Karpas-422 (cell line): Measurements from ENCODE around the gene OR2AT4. TPM values are rescaled to one million over a fixed set of nuclear protein-coding genes. Genes with fewer than 3 reads are reported as not detected.
"Not testable (repeated sequence)": the region's sequence is repeated elsewhere in the genome, so short reads cannot be mapped to it uniquely, and the experiment has no call there.

Source experiments
- DNase-seq: peaks from one replicate; pipeline ENCODE4 v3.0.0-alpha.2; 2015
- H2AFZ ChIP-seq: fragments of 200-600 bp; sonication (generic); 2 replicates; pipeline ENCODE4 v1.6.1; 2014; ENCODE audit warnings: antibody characterized with exemption, low read length, mixed read lengths
- H3K27ac ChIP-seq: fragments of 200-600 bp; sonication (generic); 2 replicates; pipeline ENCODE4 v1.5.1; 2014; ENCODE audit warnings: mild to moderate bottlenecking, low read length, moderate library complexity
- H3K27me3 ChIP-seq: fragments of 200-600 bp; sonication (generic); 2 replicates; pipeline ENCODE4 v1.6.1; 2014; ENCODE audit warnings: low read length, mixed read lengths
- H3K36me3 ChIP-seq: fragments of 200-600 bp; sonication (generic); 2 replicates; pipeline ENCODE4 v1.6.1; 2014; ENCODE audit warnings: low read length, mixed read lengths; ENCODE audit not compliant: insufficient read depth
- H3K4me1 ChIP-seq: fragments of 200-600 bp; sonication (generic); 2 replicates; pipeline ENCODE4 v1.6.1; 2014; ENCODE audit warnings: mild to moderate bottlenecking, low read length, mixed read lengths
- H3K4me2 ChIP-seq: fragments of 200-600 bp; sonication (generic); 2 replicates; pipeline ENCODE4 v1.6.1; 2014; ENCODE audit warnings: low read length, low read depth, mild to moderate bottlenecking; ENCODE audit not compliant: poor library complexity, severe bottlenecking
- H3K4me3 ChIP-seq: fragments of 200-600 bp; sonication (generic); 2 replicates; pipeline ENCODE4 v1.5.1; 2014; ENCODE audit warnings: mild to moderate bottlenecking, antibody characterized with exemption, low read length, mixed read lengths
- H3K79me2 ChIP-seq: fragments of 200-600 bp; sonication (generic); 2 replicates; pipeline ENCODE4 v1.6.1; 2014; ENCODE audit warnings: mild to moderate bottlenecking, low read length, mixed read lengths
- H3K9ac ChIP-seq: fragments of 200-600 bp; sonication (generic); 2 replicates; pipeline ENCODE4 v1.6.0; 2014; ENCODE audit warnings: low read length
- H3K9me2 ChIP-seq: fragments of 200-600 bp; sonication (generic), shearing (Covaris generic); replicated peaks from 2 replicates; pipeline ENCODE4 v1.6.0; 2014; ENCODE audit warnings: mild to moderate bottlenecking, low read length, moderate library complexity; ENCODE audit not compliant: insufficient read depth
- H3K9me3 ChIP-seq: fragments of 300-700, 200-600 bp; sonication (generic); 2 replicates; pipeline ENCODE4 v1.6.1; 2014; ENCODE audit warnings: low read length, mixed read lengths
- H4K20me1 ChIP-seq: fragments of 200-600 bp; sonication (generic); 2 replicates; pipeline ENCODE4 v1.6.1; 2014; ENCODE audit warnings: mild to moderate bottlenecking, antibody characterized with exemption, low read length, low read depth; ENCODE audit not compliant: insufficient read depth
- total RNA-seq: library from RNA; depleted of rRNA; stranded (reverse); fragments of >200 nt; shearing (Covaris generic); gene quantifications from 2 replicates; pipeline ENCODE4 v1.2.3, GENCODE V29; 2014; ENCODE audit warnings: low replicate concordance

The OR2AT4 gene
- total RNA-seq, 1 experiment from 2014 or later: 0.04 TPM

- Histone ChIP-seq H3K27me3 (0 out of 2 replicates have a peak, but pooled peaks cover 3% of the 10 kb centered on the region), H3K36me3 (no peaks in the 10 kb centered on the region), H3K9me3 (no peaks in the 10 kb centered on the region), H2AFZ (no peak overlapping the region), H4K20me1 (no peaks in the 10 kb centered on the region), H3K4me2 (no peak overlapping the region), H3K4me3 (no peak overlapping the region), H3K9ac (no peak overlapping the region), H3K9me2 (no peaks in the 10 kb centered on the region), H3K27ac (no peak overlapping the region), H3K79me2 (no peaks in the 10 kb centered on the region), H3K4me1 (no peaks in the 10 kb centered on the region)
- no peak for DNase-seq
These were observed 16.4 kb upstream of the OR2AT4 start for GRCh38 chr11:75113030-75113429.

GRCh38 chr11:75112200-75112599, 15.5 kb upstream of the OR2AT4 start:
- H3K4me1 ChIP-seq: no peaks in the 10 kb centered on the region
- no peak overlapping the region for H2AFZ ChIP-seq
- no peaks in the 10 kb centered on the region for H4K20me1 ChIP-seq
- no peaks in the 10 kb centered on the region for H3K9me2 ChIP-seq
- no peak overlapping the region for H3K4me3 ChIP-seq
- H3K36me3 ChIP-seq: no peaks in the 10 kb centered on the region
- no peak for DNase-seq
- H3K27ac ChIP-seq: no peak overlapping the region
- no peak overlapping the region for H3K9ac ChIP-seq
- H3K27me3 ChIP-seq: 0 out of 2 replicates have a peak, but pooled peaks cover 3% of the 10 kb centered on the region
- H3K79me2 ChIP-seq: no peaks in the 10 kb centered on the region
- no peaks in the 10 kb centered on the region for H3K9me3 ChIP-seq
- no peak overlapping the region for H3K4me2 ChIP-seq

GRCh38 chr11:75107187-75107586, 10.5 kb upstream of the OR2AT4 start:
- H3K36me3 ChIP-seq: no peaks in the 10 kb centered on the region
- no peak overlapping the region for H3K4me2 ChIP-seq
- H4K20me1 ChIP-seq: no peaks in the 10 kb centered on the region
- no peak overlapping the region for H2AFZ ChIP-seq
- no peak overlapping the region for H3K27ac ChIP-seq
- no peaks in the 10 kb centered on the region for H3K9me3 ChIP-seq
- no peak for DNase-seq
- 0 out of 2 replicates have a peak, but pooled peaks cover 3% of the 10 kb centered on the region for H3K27me3 ChIP-seq
- no peaks in the 10 kb centered on the region for H3K9me2 ChIP-seq
- no peaks in the 10 kb centered on the region for H3K79me2 ChIP-seq
- no peak overlapping the region for H3K9ac ChIP-seq
- peaks cover 4% of the 10 kb centered on the region for H3K4me1 ChIP-seq
- no peak overlapping the region for H3K4me3 ChIP-seq

GRCh38 chr11:75105967-75106681, 9.4 kb upstream of the OR2AT4 start:
- H3K9me3 ChIP-seq, H3K27me3 ChIP-seq, H3K79me2 ChIP-seq, H3K36me3 ChIP-seq, H3K9me2 ChIP-seq, H3K9ac ChIP-seq, DNase-seq, H3K4me2 ChIP-seq, H3K4me3 ChIP-seq, H3K4me1 ChIP-seq, H4K20me1 ChIP-seq, H3K27ac ChIP-seq, H2AFZ ChIP-seq: not testable (repeated sequence)

- Histone ChIP-seq H3K4me3 (no peak overlapping the region), H3K79me2 (no peaks in the 10 kb centered on the region), H3K9me3 (no peaks in the 10 kb centered on the region), H3K27ac (no peak overlapping the region), H3K4me1 (peaks cover 4% of the 10 kb centered on the region), H3K36me3 (no peaks in the 10 kb centered on the region), H3K9me2 (no peaks in the 10 kb centered on the region), H3K27me3 (0 out of 2 replicates have a peak, but pooled peaks cover 3% of the 10 kb centered on the region), H3K4me2 (no peak overlapping the region), H4K20me1 (no peaks in the 10 kb centered on the region), H2AFZ (no peak overlapping the region), H3K9ac (no peak overlapping the region)
- no peak for DNase-seq
These were observed 8.8 kb upstream of the OR2AT4 start for GRCh38 chr11:75105462-75105925.

- Histone ChIP-seq H3K9ac (no peak overlapping the region), H3K27ac (no peak overlapping the region), H3K4me2 (no peak overlapping the region), H3K9me2 (no peaks in the 10 kb centered on the region), H3K79me2 (no peaks in the 10 kb centered on the region), H3K36me3 (no peaks in the 10 kb centered on the region), H2AFZ (no peak overlapping the region), H3K9me3 (no peaks in the 10 kb centered on the region), H3K27me3 (no peaks in the 10 kb centered on the region), H3K4me3 (no peak overlapping the region), H4K20me1 (no peaks in the 10 kb centered on the region), H3K4me1 (peaks cover 4% of the 10 kb centered on the region)
- DNase-seq: no peak
These were observed 6.8 kb upstream of the OR2AT4 start for GRCh38 chr11:75103380-75104026.

- no peak overlapping the region for H3K4me3 ChIP-seq
- no peaks in the 10 kb centered on the region for H3K9me3 ChIP-seq
- H3K36me3 ChIP-seq: no peaks in the 10 kb centered on the region
- no peak for DNase-seq
- peaks cover 4% of the 10 kb centered on the region for H3K4me1 ChIP-seq
- no peak overlapping the region for H3K4me2 ChIP-seq
- H3K79me2 ChIP-seq: no peaks in the 10 kb centered on the region
- H3K9me2 ChIP-seq: no peaks in the 10 kb centered on the region
- no peaks in the 10 kb centered on the region for H3K27me3 ChIP-seq
- H4K20me1 ChIP-seq: no peaks in the 10 kb centered on the region
- no peak overlapping the region for H3K9ac ChIP-seq
- H3K27ac ChIP-seq: no peak overlapping the region
- H2AFZ ChIP-seq: no peak overlapping the region
These were observed 4.9 kb upstream of the OR2AT4 start for GRCh38 chr11:75101424-75102128.

GRCh38 chr11:75100314-75100713, 3.6 kb upstream of the OR2AT4 start:
- no peak overlapping the region for H3K4me2 ChIP-seq
- no peak for DNase-seq

More at GRCh38 chr11:75100314-75100713, 3.6 kb upstream of the OR2AT4 start:
- Histone ChIP-seq H2AFZ (no peak overlapping the region; the same call in 1 of the 2 replicates), H3K4me1 (peaks cover 4% of the 10 kb centered on the region), H3K27ac (no peak overlapping the region), H3K9me2 (no peaks in the 10 kb centered on the region), H3K79me2 (no peaks in the 10 kb centered on the region), H3K9me3 (no peaks in the 10 kb centered on the region), H3K4me3 (no peak overlapping the region), H3K27me3 (no peaks in the 10 kb centered on the region), H4K20me1 (no peaks in the 10 kb centered on the region), H3K9ac (no peak overlapping the region), H3K36me3 (no peaks in the 10 kb centered on the region)
